ENCODE data around the gene THRB.

Gene THRB

GRCh38 chr3:24067483-24067882, 427.2 kb downstream of the THRB start:
- no peak for DNase-seq

Data from activated CD8-positive, alpha-beta memory T cell treated with anti-CD3 and anti-CD28 coated beads for 24 hours (primary cell).